AG04450 (cell line): ENCODE results near the gene OSM. TPM values are rescaled to one million over a fixed set of nuclear protein-coding genes. Genes with fewer than 3 reads are reported as not detected.

ENCODE experiments used
- CTCF ChIA-PET: fragments of 300-600, 350-600 bp; formaldehyde crosslinking; extraction: SDS; loops from one replicate; lab custom pipeline; 2022; ENCODE audit warnings: antibody characterized with exemption, inconsistent platforms; lab: Charles Lee
- POLR2A ChIA-PET: fragments of 350-600 bp; formaldehyde crosslinking; extraction: SDS; loops from one replicate; lab custom pipeline; 2021; ENCODE audit warnings: antibody characterized with exemption, inconsistent platforms; lab: Yijun Ruan, JAX
- DNase-seq: peaks from one replicate; pipeline ENCODE4 v3.0.0-alpha.2; 2011; ENCODE audit warnings: low read depth, low spot score
- H3K27ac ChIP-seq: one replicate; pipeline ENCODE4 v1.5.1; 2012; ENCODE audit warnings: low read depth, low read length, control low read depth
- H3K27me3 ChIP-seq: one replicate; pipeline ENCODE4 v1.6.0; 2012; ENCODE audit warnings: low read length; ENCODE audit not compliant: control insufficient read depth, insufficient read depth
- H3K4me3 ChIP-seq: 2 replicates; pipeline ENCODE4 v1.5.1; 2011; ENCODE audit warnings: mild to moderate bottlenecking, low read depth, low read length, control low read depth
- H3K9me3 ChIP-seq: 2 replicates; pipeline ENCODE4 v1.5.1; 2012; ENCODE audit warnings: low read length; ENCODE audit not compliant: control insufficient read depth, insufficient read depth
- polyA plus RNA-seq: library from polyadenylated mRNA; depleted of rRNA; stranded (reverse); fragments of >200 nt; gene quantifications from 2 replicates; pipeline ENCODE4 v1.2.3, GENCODE V29; 2011
- TF ChIP-seq, protein P1 (sequence below): IDR thresholded peaks from 2 replicates; pipeline ENCODE4 v1.5.1; 2011; ENCODE audit warnings: low read depth, low read length, control low read depth, inconsistent platforms

Gene OSM
- polyA plus RNA-seq, 1 experiment, result not detected

DNA sequence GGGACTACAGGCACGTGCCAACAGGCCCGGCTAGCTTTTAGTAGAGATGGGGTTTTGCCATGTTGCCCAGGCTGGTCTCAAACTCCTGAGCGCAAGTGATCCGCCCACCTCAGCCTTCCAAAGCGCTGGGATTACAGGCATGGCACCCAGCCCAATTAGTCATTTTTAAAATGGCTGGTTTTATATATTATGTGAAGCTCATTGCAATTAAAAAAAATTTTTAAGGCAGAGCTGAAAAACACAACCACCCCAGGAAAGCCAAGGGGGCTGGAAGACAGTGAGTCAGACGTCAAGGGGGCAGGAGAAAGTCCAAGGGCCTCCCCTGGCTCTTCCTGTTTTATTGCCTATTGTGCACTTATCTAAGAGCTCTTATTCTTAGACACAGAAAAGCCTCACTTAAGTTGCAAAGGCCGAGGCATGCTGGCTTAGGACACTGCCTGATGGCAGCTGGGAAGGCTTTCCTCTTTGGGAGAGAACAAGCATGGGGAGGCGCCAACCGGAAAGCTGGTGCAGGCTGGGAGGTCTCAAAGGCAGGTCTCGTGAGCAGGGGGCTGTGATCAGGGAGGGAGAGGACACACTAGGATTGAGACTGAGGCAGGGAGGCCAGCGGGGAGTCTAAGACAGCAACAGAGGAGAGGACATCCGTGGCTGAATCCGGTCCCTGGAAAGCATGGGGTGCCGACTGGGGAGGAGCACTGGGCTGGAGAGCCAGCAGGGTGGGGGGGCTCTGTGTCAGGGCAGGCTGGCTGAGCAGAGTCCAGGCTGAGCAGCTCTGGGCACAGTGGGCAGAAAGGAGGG, 11.1 kb upstream of the OSM start:
- ChIA-PET POLR2A (interaction anchor here (1.2 to 2.0 kb wide), 2 partner anchors 10 to 49 kb away, joined by 3 to 5 read pairs; partner anchors contain the start of gene TBC1D10A), CTCF (interaction anchor here (0.6 to 1.6 kb wide), 8 partner anchors 8 to 642 kb away, joined by 3 to 13 read pairs (median 4); partner anchors contain the start of genes CASTOR1 and RNF215)
- peak overlapping the region; percentile 65 for H3K27ac ChIP-seq
- H3K4me3 ChIP-seq, result no peak overlapping the region
- TF ChIP-seq, protein P1, sequence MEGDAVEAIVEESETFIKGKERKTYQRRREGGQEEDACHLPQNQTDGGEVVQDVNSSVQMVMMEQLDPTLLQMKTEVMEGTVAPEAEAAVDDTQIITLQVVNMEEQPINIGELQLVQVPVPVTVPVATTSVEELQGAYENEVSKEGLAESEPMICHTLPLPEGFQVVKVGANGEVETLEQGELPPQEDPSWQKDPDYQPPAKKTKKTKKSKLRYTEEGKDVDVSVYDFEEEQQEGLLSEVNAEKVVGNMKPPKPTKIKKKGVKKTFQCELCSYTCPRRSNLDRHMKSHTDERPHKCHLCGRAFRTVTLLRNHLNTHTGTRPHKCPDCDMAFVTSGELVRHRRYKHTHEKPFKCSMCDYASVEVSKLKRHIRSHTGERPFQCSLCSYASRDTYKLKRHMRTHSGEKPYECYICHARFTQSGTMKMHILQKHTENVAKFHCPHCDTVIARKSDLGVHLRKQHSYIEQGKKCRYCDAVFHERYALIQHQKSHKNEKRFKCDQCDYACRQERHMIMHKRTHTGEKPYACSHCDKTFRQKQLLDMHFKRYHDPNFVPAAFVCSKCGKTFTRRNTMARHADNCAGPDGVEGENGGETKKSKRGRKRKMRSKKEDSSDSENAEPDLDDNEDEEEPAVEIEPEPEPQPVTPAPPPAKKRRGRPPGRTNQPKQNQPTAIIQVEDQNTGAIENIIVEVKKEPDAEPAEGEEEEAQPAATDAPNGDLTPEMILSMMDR, result no peak
- H3K9me3 ChIP-seq, result no peaks in the 10 kb centered on the region
- H3K27me3 ChIP-seq, result no peaks in the 10 kb centered on the region
- DNase-seq, result no peak

DNA sequence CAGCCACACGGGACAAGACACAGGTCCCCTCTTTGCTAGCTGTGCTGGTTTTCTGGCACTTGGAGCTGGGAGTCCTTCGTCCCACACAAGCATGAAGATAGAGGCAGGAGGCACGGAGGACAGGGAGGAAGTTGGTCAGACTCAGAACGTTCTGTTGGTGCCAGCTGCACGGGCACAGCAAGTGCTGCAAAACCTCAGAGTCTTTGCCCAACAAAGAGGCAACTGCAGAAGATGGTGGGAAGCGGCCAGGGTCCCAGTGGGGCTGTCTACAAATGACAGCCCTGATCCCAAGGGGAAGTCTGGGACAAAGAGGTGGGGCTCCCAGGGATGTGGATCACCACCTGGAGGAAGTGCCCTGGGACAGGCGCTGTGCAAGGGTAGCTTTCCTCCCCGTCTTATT, 9.4 kb upstream of the OSM start:
- DNase-seq, result no peak
- Histone ChIP-seq H3K27ac (no peak overlapping the region), H3K4me3 (no peak overlapping the region), H3K27me3 (no peaks in the 10 kb centered on the region), H3K9me3 (no peaks in the 10 kb centered on the region)
- ChIA-PET POLR2A (no interaction called here), CTCF (interaction anchor here (1.1 kb wide), 1 partner anchor 12 kb away, joined by 4 read pairs; no protein-coding TSS in a partner anchor)
- TF ChIP-seq, protein P1, result no peak

DNA sequence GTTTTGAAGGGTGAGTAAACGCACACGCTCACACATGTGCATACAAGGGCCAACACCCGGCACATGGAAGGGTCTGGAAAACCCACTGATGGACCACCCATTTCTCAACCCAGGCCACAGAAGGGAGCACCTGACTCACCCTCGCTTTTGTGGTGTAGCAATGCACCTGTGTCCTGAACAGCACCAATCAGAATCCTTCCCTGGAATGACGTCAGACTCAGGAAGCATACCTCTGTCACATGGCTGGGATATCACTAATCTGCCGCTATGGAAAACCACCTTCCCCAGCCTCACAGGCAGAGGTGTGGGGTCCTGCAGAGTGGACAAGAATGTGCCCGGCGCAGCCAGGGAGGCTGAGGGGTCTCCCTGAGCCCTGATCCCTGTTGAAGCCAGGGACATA, 9.0 kb upstream of the OSM start:
- Histone ChIP-seq H3K9me3 (no peaks in the 10 kb centered on the region), H3K27me3 (no peaks in the 10 kb centered on the region), H3K4me3 (no peak overlapping the region), H3K27ac (no peak overlapping the region)
- TF ChIP-seq, protein P1, result no peak
- ChIA-PET POLR2A (no interaction called here), CTCF (interaction anchor here (1.1 kb wide), 1 partner anchor 12 kb away, joined by 4 read pairs; no protein-coding TSS in a partner anchor)
- no peak for DNase-seq

DNA sequence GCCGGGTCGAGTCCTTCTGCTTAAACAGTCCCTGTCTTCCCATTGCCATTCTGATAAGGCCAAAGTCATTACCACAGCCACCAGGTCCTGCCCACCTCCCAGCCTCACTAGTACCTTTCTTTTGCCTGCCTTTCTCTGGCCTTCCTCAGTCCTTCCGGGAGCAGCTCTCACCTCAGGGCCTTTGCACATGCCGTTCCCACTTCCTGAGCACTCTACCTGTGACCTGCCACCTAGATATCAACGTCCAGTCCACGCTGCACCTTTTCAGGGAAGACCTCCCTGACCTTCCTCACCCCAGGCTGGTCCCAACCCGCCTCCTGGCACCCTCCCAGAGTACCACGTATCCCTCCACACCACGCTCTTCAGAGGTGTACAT, 7.8 kb upstream of the OSM start:
- CTCF ChIA-PET, result interaction anchor here (0.7 kb wide), 2 partner anchors 152 to 211 kb away, joined by 4 read pairs; no protein-coding TSS in a partner anchor
- no peak overlapping the region for H3K27ac ChIP-seq
- TF ChIP-seq, protein P1, result no peak
- H3K27me3 ChIP-seq, result no peaks in the 10 kb centered on the region
- H3K4me3 ChIP-seq, result no peak overlapping the region
- no peaks in the 10 kb centered on the region for H3K9me3 ChIP-seq
- no peak for DNase-seq
- POLR2A ChIA-PET, result no interaction called here
